AG04449 (cell line): ENCODE measurements around the gene IPO4.
"Not testable (repeated sequence)": the region's sequence is repeated elsewhere in the genome, so short reads cannot be mapped to it uniquely, and the experiment has no call there.

Experiments
- CTCF ChIA-PET: fragments of 350-600 bp; formaldehyde crosslinking; extraction: SDS; loops from one replicate; lab custom pipeline; 2021; ENCODE audit warnings: antibody characterized with exemption; lab: Yijun Ruan, JAX
- POLR2A ChIA-PET: fragments of 400-600, 350-600 bp; formaldehyde crosslinking; extraction: SDS; loops from one replicate; lab custom pipeline; 2020; ENCODE audit warnings: antibody characterized with exemption, inconsistent platforms; lab: Yijun Ruan, JAX
- DNase-seq: peaks from one replicate; pipeline ENCODE4 v3.0.0-alpha.2; 2010; ENCODE audit warnings: low read depth, low spot score
- H3K4me3 ChIP-seq: 2 replicates; pipeline ENCODE4 v1.5.1; 2011; ENCODE audit warnings: low read depth, mild to moderate bottlenecking, control low read depth, low read length
- CTCF ChIP-seq: IDR thresholded peaks from one replicate; pipeline ENCODE4 v1.5.1; 2011; ENCODE audit warnings: mild to moderate bottlenecking, moderate library complexity, low read length, control low read depth, inconsistent platforms; ENCODE audit not compliant: insufficient read depth; ENCODE audit errors: missing control alignments

Gene IPO4

GRCh38 chr14:24228902-24229301 is 40.3 kb upstream of the IPO4 start:
- no peak for DNase-seq
- ChIA-PET POLR2A (interaction anchor here (0.7 kb wide), 1 partner anchor 79 kb away, joined by 5 read pairs; no protein-coding TSS in a partner anchor), CTCF (interaction anchor here (0.9 to 2.4 kb wide), 4 partner anchors 14 to 138 kb away, joined by 4 to 10 read pairs (median 4); partner anchors contain the start of genes CHMP4A and TINF2)
- H3K4me3 ChIP-seq: no peak overlapping the region
- no peak for TF ChIP-seq CTCF

- TF ChIP-seq CTCF: no peak
- ChIA-PET POLR2A (no interaction called here), CTCF (interaction anchor here (1.5 to 2.4 kb wide), 2 partner anchors 16 to 71 kb away, joined by 10 to 12 read pairs; partner anchors contain the start of gene TINF2)
- DNase-seq: no peak
- H3K4me3 ChIP-seq: no peak overlapping the region
These were observed 37.9 kb upstream of the IPO4 start for GRCh38 chr14:24226473-24226872.

- DNase-seq: no peak
- TF ChIP-seq CTCF: no peak
- no peak overlapping the region for H3K4me3 ChIP-seq
- ChIA-PET CTCF (interaction anchor here (0.9 to 2.3 kb wide), 5 partner anchors 9 to 72 kb away, joined by 3 to 13 read pairs (median 8); partner anchors contain the start of genes CHMP4A and MDP1), POLR2A (interaction anchor here (0.8 to 1.7 kb wide), 4 partner anchors 11 to 40 kb away, joined by 3 to 6 read pairs (median 4); partner anchors contain the start of genes CHMP4A and TINF2)
These were observed 36.0 kb upstream of the IPO4 start for GRCh38 chr14:24224618-24225071.

GRCh38 chr14:24222987-24223386 is 34.4 kb upstream of the IPO4 start:
- CTCF ChIA-PET: interaction anchor here (0.9 to 2.3 kb wide), 4 partner anchors 9 to 84 kb away, joined by 3 to 8 read pairs (median 4); partner anchors contain the start of gene CHMP4A
- POLR2A ChIA-PET, H3K4me3 ChIP-seq: not testable (repeated sequence)

GRCh38 chr14:24219521-24219920 is 30.9 kb upstream of the IPO4 start:
- H3K4me3 ChIP-seq: no peak overlapping the region
- POLR2A ChIA-PET: interaction anchor here (1.2 kb wide), 1 partner anchor 77 kb away, joined by 3 read pairs; no protein-coding TSS in a partner anchor
- CTCF ChIA-PET: interaction anchor here (0.7 to 4.2 kb wide), 7 partner anchors 24 to 161 kb away, joined by 3 to 38 read pairs (median 8); partner anchors contain the start of genes CIDEB and RABGGTA
- no peak for DNase-seq
- no peak for TF ChIP-seq CTCF

More at GRCh38 chr14:24222987-24223386, 34.4 kb upstream of the IPO4 start:
- not testable (repeated sequence) for DNase-seq

- no peak for TF ChIP-seq CTCF
- ChIA-PET POLR2A (no interaction called here), CTCF (interaction anchor here (0.9 to 4.2 kb wide), 5 partner anchors 24 to 89 kb away, joined by 3 to 38 read pairs (median 8); partner anchors contain the start of genes CIDEB and RABGGTA)
- H3K4me3 ChIP-seq: no peak overlapping the region
- no peak for DNase-seq
These were observed 30.5 kb upstream of the IPO4 start for GRCh38 chr14:24219080-24219479.

GRCh38 chr14:24216876-24217275 is 28.3 kb upstream of the IPO4 start:
- DNase-seq, POLR2A ChIA-PET, H3K4me3 ChIP-seq: not testable (repeated sequence)
- CTCF ChIA-PET: interaction anchor here (1.3 to 5.3 kb wide), 8 partner anchors 11 to 91 kb away, joined by 3 to 89 read pairs (median 6); partner anchors contain the start of genes CIDEB, DHRS1, LTB4R2 and NOP9
